ENCODE measurements around the gene CCDC116. TPM values are rescaled to one million over a fixed set of nuclear protein-coding genes. Genes with fewer than 3 reads are reported as not detected.

The CCDC116 gene
- total RNA-seq, 2 donors from 2014 or later: 0.59 TPM; not detected in 1

GRCh38 chr22:21659864-21660525 is 27.4 kb downstream of the CCDC116 start:
- intact Hi-C loops (cut with DNase I): no loop called here
- H3K27me3 ChIP-seq: no peaks in the 10 kb centered on the region
- H3K4me1 ChIP-seq: no peaks in the 10 kb centered on the region
- DNase-seq: no peak
- H3K27ac ChIP-seq: no peak overlapping the region
- no peaks in the 10 kb centered on the region for H3K9me3 ChIP-seq
- H3K36me3 ChIP-seq: no peaks in the 10 kb centered on the region
- no peak for TF ChIP-seq CTCF (IDR thresholded peaks at IDR 0.05)
- no peak overlapping the region for H3K4me3 ChIP-seq
- no peak overlapping the region for H3K9ac ChIP-seq (ENCODE audit: low read depth in 2 of 2, low read length in 2 of 2)

GRCh38 chr22:21660904-21661303 is 28.3 kb downstream of the CCDC116 start:
- H3K27ac ChIP-seq: no peak overlapping the region
- H3K9ac ChIP-seq (ENCODE audit: low read depth in 2 of 2, low read length in 2 of 2): no peak overlapping the region
- H3K4me3 ChIP-seq: no peak overlapping the region
- no peak for DNase-seq
- H3K4me1 ChIP-seq: peaks cover 3% of the 10 kb centered on the region
- intact Hi-C loops (cut with DNase I): no loop called here
- no peaks in the 10 kb centered on the region for H3K9me3 ChIP-seq
- no peaks in the 10 kb centered on the region for H3K36me3 ChIP-seq
- no peaks in the 10 kb centered on the region for H3K27me3 ChIP-seq
- no peak for TF ChIP-seq CTCF (IDR thresholded peaks at IDR 0.05)

- H3K36me3 ChIP-seq: no peaks in the 10 kb centered on the region
- no peak for DNase-seq
- no peaks in the 10 kb centered on the region for H3K27me3 ChIP-seq
- no peak overlapping the region for H3K9ac ChIP-seq (ENCODE audit: low read depth in 2 of 2, low read length in 2 of 2)
- H3K4me3 ChIP-seq: no peak overlapping the region
- no peaks in the 10 kb centered on the region for H3K9me3 ChIP-seq
- peaks cover 3% of the 10 kb centered on the region for H3K4me1 ChIP-seq
- H3K27ac ChIP-seq: no peak overlapping the region
- intact Hi-C loops (cut with DNase I): no loop called here
- no peak for TF ChIP-seq CTCF (IDR thresholded peaks at IDR 0.05)
Observed at GRCh38 chr22:21661991-21662390, 29.4 kb downstream of the CCDC116 start.

GRCh38 chr22:21663738-21664137 is 31.2 kb downstream of the CCDC116 start:
- Histone ChIP-seq H3K4me3 (no peak overlapping the region), H3K9me3 (no peaks in the 10 kb centered on the region), H3K27me3 (no peaks in the 10 kb centered on the region), H3K9ac (ENCODE audit: low read depth in 2 of 2, low read length in 2 of 2) (no peak overlapping the region), H3K4me1 (peaks cover 3% of the 10 kb centered on the region), H3K27ac (no peak overlapping the region), H3K36me3 (no peaks in the 10 kb centered on the region)
- no peak for DNase-seq
- intact Hi-C loops (cut with DNase I): no loop called here
- TF ChIP-seq CTCF (IDR thresholded peaks at IDR 0.05): no peak

- peaks cover 3% of the 10 kb centered on the region for H3K4me1 ChIP-seq
- H3K9ac ChIP-seq (ENCODE audit: low read depth in 2 of 2, low read length in 2 of 2): peak overlapping the region; percentile 81 to 93
- no peaks in the 10 kb centered on the region for H3K27me3 ChIP-seq
- H3K4me3 ChIP-seq: peak overlapping the region; percentile 68
- peak overlapping the region; percentile 71 for H3K27ac ChIP-seq
- intact Hi-C loops (cut with DNase I): no loop called here
- no peaks in the 10 kb centered on the region for H3K9me3 ChIP-seq
- no peaks in the 10 kb centered on the region for H3K36me3 ChIP-seq
- TF ChIP-seq CTCF (IDR thresholded peaks at IDR 0.05): no peak
- no peak for DNase-seq
Observed at GRCh38 chr22:21665047-21665851, 32.7 kb downstream of the CCDC116 start.

All from colonic mucosa (tissue), 4 donors.